ENCODE data around the gene PCDH9.

Gene PCDH9

DNA sequence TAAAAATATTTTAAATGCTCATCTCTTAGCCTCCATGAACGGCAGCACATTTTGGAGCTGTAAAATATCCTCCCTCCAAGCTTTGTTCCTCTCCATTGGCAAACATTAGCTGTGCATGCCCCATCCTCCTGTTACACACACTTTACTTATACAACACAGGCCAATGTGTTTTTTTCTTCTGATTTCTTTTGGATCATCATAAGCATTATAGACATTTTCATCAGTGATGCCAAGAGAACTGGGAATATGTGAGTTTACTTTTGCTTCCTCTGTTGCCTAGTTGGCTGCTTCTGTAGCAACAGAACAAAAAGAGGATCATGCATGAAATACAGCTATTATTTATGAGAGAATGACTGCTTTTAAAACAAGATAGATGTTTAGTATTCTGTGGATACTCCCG, 142.6 kb downstream of the PCDH9 start:
- no peak overlapping the region for H3K4me3 ChIP-seq (ENCODE audit: low read depth, low read length)
- no peak overlapping the region for H3K27ac ChIP-seq
- no peaks in the 10 kb centered on the region for H3K36me3 ChIP-seq (replicated peaks)
- TF ChIP-seq CTCF (IDR thresholded peaks at IDR 0.05; ENCODE audit: low read depth, low read length, missing control alignments), result no peak
- no peaks in the 10 kb centered on the region for H3K27me3 ChIP-seq (replicated peaks)
- no peak for DNase-seq
- in situ Hi-C loops (cut with HindIII; ENCODE audit: low pct_ligation_motif_present, low sequenced_read_pairs), result no loop called here

DNA sequence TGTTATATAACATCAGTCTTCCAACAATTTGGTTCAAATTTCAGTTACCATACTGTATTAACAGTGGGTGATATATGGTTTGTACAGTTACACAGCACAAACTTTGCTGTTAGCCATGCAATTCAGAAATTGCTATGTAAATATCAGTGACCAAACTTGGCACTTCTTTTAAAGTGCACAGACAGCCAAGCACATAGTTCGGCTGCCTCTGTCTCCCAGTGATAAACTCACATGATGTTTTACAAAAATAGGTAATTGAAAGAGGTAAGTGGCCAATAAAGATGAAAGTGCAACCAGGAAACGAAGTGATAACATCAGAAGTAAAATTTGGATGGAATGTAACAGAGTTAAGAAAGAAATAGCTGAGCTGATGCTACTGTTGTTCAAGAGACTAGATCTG, 143.9 kb downstream of the PCDH9 start:
- H3K27ac ChIP-seq, result no peak overlapping the region
- no peak overlapping the region for H3K4me3 ChIP-seq (ENCODE audit: low read depth, low read length)
- in situ Hi-C loops (cut with HindIII; ENCODE audit: low pct_ligation_motif_present, low sequenced_read_pairs), result no loop called here
- H3K27me3 ChIP-seq (replicated peaks), result no peaks in the 10 kb centered on the region
- TF ChIP-seq CTCF (IDR thresholded peaks at IDR 0.05; ENCODE audit: low read depth, low read length, missing control alignments), result no peak
- H3K36me3 ChIP-seq (replicated peaks), result no peaks in the 10 kb centered on the region
- no peak for DNase-seq

GRCh38 chr13:67084066-67084465, 146.1 kb downstream of the PCDH9 start:
- no peak for DNase-seq
- no peak overlapping the region for H3K4me3 ChIP-seq (ENCODE audit: low read depth, low read length)
- H3K27me3 ChIP-seq (replicated peaks), result no peaks in the 10 kb centered on the region
- no peak for TF ChIP-seq CTCF (IDR thresholded peaks at IDR 0.05; ENCODE audit: low read depth, low read length, missing control alignments)
- H3K36me3 ChIP-seq (replicated peaks), result no peaks in the 10 kb centered on the region
- in situ Hi-C loops (cut with HindIII; ENCODE audit: low pct_ligation_motif_present, low sequenced_read_pairs), result no loop called here
- no peak overlapping the region for H3K27ac ChIP-seq

DNA sequence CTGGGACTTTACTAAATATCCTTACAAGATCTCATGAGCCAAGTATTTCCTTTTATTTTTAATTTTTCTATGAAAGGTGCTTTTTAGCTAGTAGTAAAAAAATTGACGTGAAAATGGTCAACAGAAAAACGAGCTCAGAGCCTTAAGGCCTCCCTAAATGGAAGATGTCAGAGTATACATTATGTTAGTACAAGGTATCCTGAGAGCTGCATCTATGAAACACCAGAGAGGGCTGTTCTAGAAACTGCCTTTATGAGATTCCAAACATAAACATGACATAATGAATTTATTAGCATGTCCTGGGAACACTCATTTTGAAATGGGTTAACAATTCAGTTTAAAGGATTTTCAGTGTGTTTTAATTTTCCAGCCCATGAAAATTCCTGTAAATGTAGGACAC, 146.6 kb downstream of the PCDH9 start:
- DNase-seq, result no peak
- no peak overlapping the region for H3K27ac ChIP-seq
- no peaks in the 10 kb centered on the region for H3K36me3 ChIP-seq (replicated peaks)
- in situ Hi-C loops (cut with HindIII; ENCODE audit: low pct_ligation_motif_present, low sequenced_read_pairs), result no loop called here
- H3K27me3 ChIP-seq (replicated peaks), result no peaks in the 10 kb centered on the region
- no peak overlapping the region for H3K4me3 ChIP-seq (ENCODE audit: low read depth, low read length)
- no peak for TF ChIP-seq CTCF (IDR thresholded peaks at IDR 0.05; ENCODE audit: low read depth, low read length, missing control alignments)

- H3K27me3 ChIP-seq (replicated peaks), result no peaks in the 10 kb centered on the region
- H3K27ac ChIP-seq, result no peak overlapping the region
- H3K4me3 ChIP-seq (ENCODE audit: low read depth, low read length), result no peak overlapping the region
- in situ Hi-C loops (cut with HindIII; ENCODE audit: low pct_ligation_motif_present, low sequenced_read_pairs), result no loop called here
- no peak for DNase-seq
- no peaks in the 10 kb centered on the region for H3K36me3 ChIP-seq (replicated peaks)
- TF ChIP-seq CTCF (IDR thresholded peaks at IDR 0.05; ENCODE audit: low read depth, low read length, missing control alignments), result no peak
These were observed 149.8 kb downstream of the PCDH9 start for GRCh38 chr13:67080351-67080750.

GRCh38 chr13:67078062-67078461, 152.1 kb downstream of the PCDH9 start:
- no peak for TF ChIP-seq CTCF (IDR thresholded peaks at IDR 0.05; ENCODE audit: low read depth, low read length, missing control alignments)
- Histone ChIP-seq H3K36me3 (replicated peaks) (no peaks in the 10 kb centered on the region), H3K27me3 (replicated peaks) (no peaks in the 10 kb centered on the region), H3K27ac (no peak overlapping the region), H3K4me3 (ENCODE audit: low read depth, low read length) (no peak overlapping the region)
- DNase-seq, result no peak
- in situ Hi-C loops (cut with HindIII; ENCODE audit: low pct_ligation_motif_present, low sequenced_read_pairs), result no loop called here

Measured in brain microvascular endothelial cell (primary cell).